BE2C (cell line): Measurements from ENCODE around the gene WDR75.

Source experiments
- DNase-seq: peaks from one replicate; pipeline ENCODE4 v3.0.0-alpha.2; 2020
- H3K27me3 ChIP-seq: fragments of 250-450 bp; sonication (Bioruptor Pico); 2 replicates; pipeline ENCODE4 v1.5.1; 2020; ENCODE audit warnings: mild to moderate bottlenecking
- H3K36me3 ChIP-seq: fragments of 250-450 bp; sonication (Bioruptor Pico); 2 replicates; pipeline ENCODE4 v1.5.1; 2020; ENCODE audit warnings: mild to moderate bottlenecking
- H3K4me1 ChIP-seq: fragments of 250-450 bp; sonication (Bioruptor Pico); 2 replicates; pipeline ENCODE4 v1.5.1; 2020
- H3K4me3 ChIP-seq: 2 replicates; pipeline ENCODE4 v1.5.1; 2011; ENCODE audit warnings: low read depth, low read length
- H3K9me3 ChIP-seq: fragments of 250-450 bp; sonication (Bioruptor Pico); 2 replicates; pipeline ENCODE4 v1.5.1; 2020
- CTCF ChIP-seq: IDR thresholded peaks from 2 replicates; pipeline ENCODE4 v1.5.1; 2012; ENCODE audit warnings: mild to moderate bottlenecking, low read depth, low read length

WDR75 gene

GRCh38 chr2:189488008-189488310, 46.7 kb downstream of the WDR75 start:
- H3K4me1 ChIP-seq = no peaks in the 10 kb centered on the region
- TF ChIP-seq CTCF = no peak
- H3K4me3 ChIP-seq = no peak overlapping the region
- no peaks in the 10 kb centered on the region for H3K36me3 ChIP-seq
- H3K27me3 ChIP-seq = no peaks in the 10 kb centered on the region
- DNase-seq = no peak
- no peaks in the 10 kb centered on the region for H3K9me3 ChIP-seq

DNA sequence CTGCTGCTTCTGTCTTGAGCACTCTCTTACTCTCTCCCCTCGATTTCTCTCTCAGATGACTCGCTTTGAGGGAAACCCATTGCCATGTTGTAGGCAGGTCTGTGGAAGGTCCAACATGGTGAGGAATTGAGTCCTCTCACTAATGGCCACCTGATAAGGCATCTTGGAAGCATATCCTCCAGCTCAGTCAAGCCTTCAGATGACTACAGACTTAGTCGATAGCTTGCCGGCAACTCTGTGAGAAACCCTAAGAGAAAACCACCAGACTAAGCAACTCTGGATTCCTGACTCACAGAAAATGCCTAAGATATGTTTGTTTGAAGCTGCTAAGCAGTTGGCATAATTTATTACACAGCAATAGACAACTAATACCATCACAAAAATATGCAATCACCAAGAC, 51.2 kb downstream of the WDR75 start:
- H3K9me3 ChIP-seq = no peaks in the 10 kb centered on the region
- no peak overlapping the region for H3K4me3 ChIP-seq
- no peaks in the 10 kb centered on the region for H3K4me1 ChIP-seq
- DNase-seq = no peak
- no peaks in the 10 kb centered on the region for H3K27me3 ChIP-seq
- TF ChIP-seq CTCF = no peak
- no peaks in the 10 kb centered on the region for H3K36me3 ChIP-seq

DNA sequence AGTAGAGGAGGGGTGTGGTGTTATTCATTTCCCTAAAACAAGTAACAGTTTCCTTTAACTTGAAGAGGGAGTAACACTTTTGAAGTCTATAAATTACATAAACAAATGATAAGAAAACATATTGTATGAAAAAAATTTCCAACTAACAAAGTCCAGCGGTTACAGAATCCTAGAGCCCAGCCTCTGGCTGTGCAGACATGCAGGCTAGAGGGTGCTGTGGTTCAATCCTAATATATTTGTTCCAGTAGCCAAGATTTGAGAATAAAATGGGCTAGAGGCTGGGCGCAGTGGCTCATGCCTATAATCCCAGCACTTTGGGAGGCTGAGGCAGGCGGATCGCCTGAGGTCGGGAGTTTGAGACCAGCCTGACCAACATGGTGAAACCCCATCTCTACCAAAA, 56.9 kb downstream of the WDR75 start:
- no peaks in the 10 kb centered on the region for H3K27me3 ChIP-seq
- H3K9me3 ChIP-seq = no peaks in the 10 kb centered on the region
- H3K4me3 ChIP-seq = no peak overlapping the region
- TF ChIP-seq CTCF = no peak
- no peaks in the 10 kb centered on the region for H3K36me3 ChIP-seq
- DNase-seq = no peak
- no peaks in the 10 kb centered on the region for H3K4me1 ChIP-seq

DNA sequence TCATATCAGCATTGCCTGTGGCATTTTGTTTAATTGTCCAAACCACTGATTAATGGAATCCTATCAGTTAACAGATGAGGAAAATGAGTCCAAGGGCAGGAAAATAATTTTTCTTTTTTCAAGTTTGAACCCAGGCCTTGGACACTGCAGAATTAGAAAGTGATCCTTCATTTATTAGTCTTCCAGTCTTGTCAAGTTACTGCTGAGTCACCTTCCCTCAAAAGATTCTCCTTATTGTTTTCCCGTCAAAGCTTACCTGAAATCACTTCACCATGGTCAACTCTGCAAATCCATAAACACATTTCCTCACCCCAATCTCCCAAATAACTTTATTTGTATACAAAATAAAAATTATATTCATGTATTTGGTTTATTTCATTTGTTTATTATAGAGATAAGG, 57.9 kb downstream of the WDR75 start:
- H3K4me1 ChIP-seq = no peaks in the 10 kb centered on the region
- no peaks in the 10 kb centered on the region for H3K27me3 ChIP-seq
- no peaks in the 10 kb centered on the region for H3K36me3 ChIP-seq
- no peak for DNase-seq
- no peak for TF ChIP-seq CTCF
- no peak overlapping the region for H3K4me3 ChIP-seq
- H3K9me3 ChIP-seq = no peaks in the 10 kb centered on the region

- Histone ChIP-seq H3K4me3 (no peak overlapping the region), H3K9me3 (no peaks in the 10 kb centered on the region), H3K27me3 (no peaks in the 10 kb centered on the region), H3K4me1 (no peaks in the 10 kb centered on the region), H3K36me3 (no peaks in the 10 kb centered on the region)
- TF ChIP-seq CTCF = no peak
- DNase-seq = no peak
These were observed 59.3 kb downstream of the WDR75 start for GRCh38 chr2:189500456-189501160.

GRCh38 chr2:189501487-189501886, 60.2 kb downstream of the WDR75 start:
- TF ChIP-seq CTCF = no peak
- Histone ChIP-seq H3K4me1 (no peaks in the 10 kb centered on the region), H3K4me3 (no peak overlapping the region), H3K36me3 (no peaks in the 10 kb centered on the region), H3K9me3 (no peaks in the 10 kb centered on the region), H3K27me3 (no peaks in the 10 kb centered on the region)
- no peak for DNase-seq
